Adipocyte (in vitro differentiated cells): ENCODE results near the gene CCDC38.

Experiments
- DNase-seq: peaks from one replicate; pipeline ENCODE4 v3.0.0-alpha.2; 2015; ENCODE audit warnings: low read depth
- H3K27me3 ChIP-seq: replicated peaks from 2 replicates; pipeline ENCODE4 v1.7.0; 2013; ENCODE audit warnings: mild to moderate bottlenecking, low read length, moderate library complexity; ENCODE audit not compliant: control insufficient read depth, insufficient read depth
- H3K36me3 ChIP-seq: 2 replicates; pipeline ENCODE4 v1.7.0; 2013; ENCODE audit warnings: low read length, mild to moderate bottlenecking, moderate library complexity; ENCODE audit not compliant: control insufficient read depth, insufficient read depth, severe bottlenecking
- H3K4me1 ChIP-seq: 2 replicates; pipeline ENCODE4 v1.7.0; 2013; ENCODE audit warnings: mild to moderate bottlenecking, low read length, moderate library complexity; ENCODE audit not compliant: control insufficient read depth, insufficient read depth
- H3K4me3 ChIP-seq: 2 replicates; pipeline ENCODE4 v1.7.0; 2013; ENCODE audit warnings: mild to moderate bottlenecking, low read length, moderate library complexity
- H3K9ac ChIP-seq: 2 replicates; pipeline ENCODE4 v1.7.0; 2013; ENCODE audit warnings: mild to moderate bottlenecking, low read length, moderate library complexity
- H3K9me3 ChIP-seq: 2 replicates; pipeline ENCODE4 v1.7.0; 2013; ENCODE audit warnings: mild to moderate bottlenecking, low read length, moderate library complexity; ENCODE audit not compliant: control insufficient read depth

CCDC38 gene

DNA sequence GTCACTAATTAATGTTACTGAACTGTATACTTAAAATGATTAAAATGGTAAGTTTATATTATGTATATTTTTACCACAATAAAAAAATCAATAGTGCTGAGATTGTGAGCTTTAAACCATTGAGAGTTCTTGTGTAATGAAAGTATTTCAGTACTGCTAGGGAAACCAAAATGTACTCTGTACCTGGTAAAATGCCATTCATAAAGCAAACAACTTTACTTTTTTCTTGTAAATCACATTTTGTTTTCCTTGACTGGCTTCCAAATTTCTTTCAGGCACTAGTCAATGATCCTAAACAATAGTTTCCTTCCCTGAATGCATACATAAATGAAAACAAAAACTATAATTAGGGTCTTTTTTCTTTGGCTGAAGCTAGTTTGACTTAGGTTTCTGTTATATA is 113.0 kb downstream of the CCDC38 start:
- Histone ChIP-seq H3K4me1 (peaks cover 4% of the 10 kb centered on the region), H3K36me3 (no peaks in the 10 kb centered on the region), H3K4me3 (no peak overlapping the region), H3K9me3 (no peaks in the 10 kb centered on the region), H3K9ac (no peak overlapping the region), H3K27me3 (no peaks in the 10 kb centered on the region)
- no peak for DNase-seq

DNA sequence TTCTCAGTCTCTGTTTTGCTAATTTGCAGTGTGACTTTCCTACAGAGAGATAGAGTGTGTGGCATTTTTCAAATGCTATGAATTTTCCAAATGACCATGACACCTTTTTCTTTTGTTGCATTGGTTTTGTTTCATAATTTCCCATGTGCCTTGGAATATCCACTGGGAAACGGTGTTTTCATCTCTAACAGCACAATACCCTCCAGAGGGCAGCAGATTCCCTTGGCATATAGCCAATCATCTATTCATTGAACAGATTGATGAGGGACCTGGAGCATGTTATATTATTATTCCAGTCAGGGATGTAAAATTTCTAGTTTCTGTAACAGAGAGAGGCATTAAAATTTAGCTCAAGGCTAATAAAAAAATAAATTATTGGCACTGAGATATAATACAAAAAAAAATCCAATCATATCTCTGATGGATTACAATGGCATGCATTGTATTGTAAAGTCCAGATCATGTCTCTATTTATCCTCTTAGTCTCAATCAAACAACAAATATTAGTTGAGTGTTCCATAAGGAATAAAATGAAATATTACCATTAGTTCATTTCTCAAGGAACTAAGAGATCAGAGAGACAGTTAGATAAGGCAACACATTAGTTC is 122.2 kb downstream of the CCDC38 start:
- H3K36me3 ChIP-seq = no peaks in the 10 kb centered on the region
- DNase-seq = peak; percentile 80
- no peak overlapping the region for H3K4me3 ChIP-seq
- H3K4me1 ChIP-seq = no peaks in the 10 kb centered on the region
- H3K9me3 ChIP-seq = no peaks in the 10 kb centered on the region
- H3K9ac ChIP-seq = no peak overlapping the region
- H3K27me3 ChIP-seq = no peaks in the 10 kb centered on the region
